ENCODE results near the gene AP3S1.

DNA sequence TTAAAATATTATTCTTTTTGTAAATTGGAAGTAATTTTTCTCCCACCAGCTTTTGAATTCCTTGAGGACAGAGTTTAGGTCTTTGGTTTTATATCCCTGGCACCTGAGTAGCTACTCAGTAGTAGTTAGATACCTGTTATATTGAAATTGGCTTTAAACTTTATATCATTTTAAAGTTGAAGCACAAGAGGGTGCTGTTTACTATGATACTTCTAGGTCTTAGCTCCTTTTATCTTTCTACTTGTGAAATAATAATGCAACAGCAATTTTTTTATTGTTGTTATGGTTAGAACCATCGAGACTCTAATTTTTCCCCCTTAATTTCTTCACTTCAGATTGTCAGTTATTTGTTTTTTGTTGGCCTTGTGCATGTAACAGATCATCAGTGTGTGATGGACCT lies 46.3 kb downstream of the AP3S1 start:
- TF ChIP-seq, protein P1, sequence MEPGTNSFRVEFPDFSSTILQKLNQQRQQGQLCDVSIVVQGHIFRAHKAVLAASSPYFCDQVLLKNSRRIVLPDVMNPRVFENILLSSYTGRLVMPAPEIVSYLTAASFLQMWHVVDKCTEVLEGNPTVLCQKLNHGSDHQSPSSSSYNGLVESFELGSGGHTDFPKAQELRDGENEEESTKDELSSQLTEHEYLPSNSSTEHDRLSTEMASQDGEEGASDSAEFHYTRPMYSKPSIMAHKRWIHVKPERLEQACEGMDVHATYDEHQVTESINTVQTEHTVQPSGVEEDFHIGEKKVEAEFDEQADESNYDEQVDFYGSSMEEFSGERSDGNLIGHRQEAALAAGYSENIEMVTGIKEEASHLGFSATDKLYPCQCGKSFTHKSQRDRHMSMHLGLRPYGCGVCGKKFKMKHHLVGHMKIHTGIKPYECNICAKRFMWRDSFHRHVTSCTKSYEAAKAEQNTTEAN (CRISPR knock-in tag; IDR thresholded peaks at IDR 0.05) = no peak
- TF ChIP-seq, protein P2, sequence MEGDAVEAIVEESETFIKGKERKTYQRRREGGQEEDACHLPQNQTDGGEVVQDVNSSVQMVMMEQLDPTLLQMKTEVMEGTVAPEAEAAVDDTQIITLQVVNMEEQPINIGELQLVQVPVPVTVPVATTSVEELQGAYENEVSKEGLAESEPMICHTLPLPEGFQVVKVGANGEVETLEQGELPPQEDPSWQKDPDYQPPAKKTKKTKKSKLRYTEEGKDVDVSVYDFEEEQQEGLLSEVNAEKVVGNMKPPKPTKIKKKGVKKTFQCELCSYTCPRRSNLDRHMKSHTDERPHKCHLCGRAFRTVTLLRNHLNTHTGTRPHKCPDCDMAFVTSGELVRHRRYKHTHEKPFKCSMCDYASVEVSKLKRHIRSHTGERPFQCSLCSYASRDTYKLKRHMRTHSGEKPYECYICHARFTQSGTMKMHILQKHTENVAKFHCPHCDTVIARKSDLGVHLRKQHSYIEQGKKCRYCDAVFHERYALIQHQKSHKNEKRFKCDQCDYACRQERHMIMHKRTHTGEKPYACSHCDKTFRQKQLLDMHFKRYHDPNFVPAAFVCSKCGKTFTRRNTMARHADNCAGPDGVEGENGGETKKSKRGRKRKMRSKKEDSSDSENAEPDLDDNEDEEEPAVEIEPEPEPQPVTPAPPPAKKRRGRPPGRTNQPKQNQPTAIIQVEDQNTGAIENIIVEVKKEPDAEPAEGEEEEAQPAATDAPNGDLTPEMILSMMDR (IDR thresholded peaks at IDR 0.05) = no peak
- TF ChIP-seq, protein P3, sequence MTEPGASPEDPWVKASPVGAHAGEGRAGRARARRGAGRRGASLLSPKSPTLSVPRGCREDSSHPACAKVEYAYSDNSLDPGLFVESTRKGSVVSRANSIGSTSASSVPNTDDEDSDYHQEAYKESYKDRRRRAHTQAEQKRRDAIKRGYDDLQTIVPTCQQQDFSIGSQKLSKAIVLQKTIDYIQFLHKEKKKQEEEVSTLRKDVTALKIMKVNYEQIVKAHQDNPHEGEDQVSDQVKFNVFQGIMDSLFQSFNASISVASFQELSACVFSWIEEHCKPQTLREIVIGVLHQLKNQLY (CRISPR knock-in tag; IDR thresholded peaks at IDR 0.05) = no peak
- TF ChIP-seq, protein P4, sequence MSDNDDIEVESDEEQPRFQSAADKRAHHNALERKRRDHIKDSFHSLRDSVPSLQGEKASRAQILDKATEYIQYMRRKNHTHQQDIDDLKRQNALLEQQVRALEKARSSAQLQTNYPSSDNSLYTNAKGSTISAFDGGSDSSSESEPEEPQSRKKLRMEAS (CRISPR knock-in tag; IDR thresholded peaks at IDR 0.05) = no peak
- TF ChIP-seq NFE2L1 (CRISPR knock-in tag; IDR thresholded peaks at IDR 0.05) (no peak), ZNF232 (CRISPR knock-in tag; IDR thresholded peaks at IDR 0.05) (no peak), ESRRA (CRISPR knock-in tag; IDR thresholded peaks at IDR 0.05; ENCODE audit: borderline replicate concordance) (no peak), SP1 (CRISPR knock-in tag; conservative IDR thresholded peaks at IDR 0.05) (no peak)
- TF ChIP-seq, protein P5, sequence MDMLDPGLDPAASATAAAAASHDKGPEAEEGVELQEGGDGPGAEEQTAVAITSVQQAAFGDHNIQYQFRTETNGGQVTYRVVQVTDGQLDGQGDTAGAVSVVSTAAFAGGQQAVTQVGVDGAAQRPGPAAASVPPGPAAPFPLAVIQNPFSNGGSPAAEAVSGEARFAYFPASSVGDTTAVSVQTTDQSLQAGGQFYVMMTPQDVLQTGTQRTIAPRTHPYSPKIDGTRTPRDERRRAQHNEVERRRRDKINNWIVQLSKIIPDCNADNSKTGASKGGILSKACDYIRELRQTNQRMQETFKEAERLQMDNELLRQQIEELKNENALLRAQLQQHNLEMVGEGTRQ (CRISPR knock-in tag; IDR thresholded peaks at IDR 0.05) = no peak
- TF ChIP-seq, protein P6, sequence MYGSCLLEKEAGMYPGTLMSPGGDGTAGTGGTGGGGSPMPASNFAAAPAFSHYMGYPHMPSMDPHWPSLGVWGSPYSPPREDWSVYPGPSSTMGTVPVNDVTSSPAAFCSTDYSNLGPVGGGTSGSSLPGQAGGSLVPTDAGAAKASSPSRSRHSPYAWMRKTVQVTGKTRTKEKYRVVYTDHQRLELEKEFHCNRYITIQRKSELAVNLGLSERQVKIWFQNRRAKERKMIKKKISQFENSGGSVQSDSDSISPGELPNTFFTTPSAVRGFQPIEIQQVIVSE (CRISPR knock-in tag; IDR thresholded peaks at IDR 0.05; ENCODE audit: borderline replicate concordance) = no peak
- TF ChIP-seq, protein P7, sequence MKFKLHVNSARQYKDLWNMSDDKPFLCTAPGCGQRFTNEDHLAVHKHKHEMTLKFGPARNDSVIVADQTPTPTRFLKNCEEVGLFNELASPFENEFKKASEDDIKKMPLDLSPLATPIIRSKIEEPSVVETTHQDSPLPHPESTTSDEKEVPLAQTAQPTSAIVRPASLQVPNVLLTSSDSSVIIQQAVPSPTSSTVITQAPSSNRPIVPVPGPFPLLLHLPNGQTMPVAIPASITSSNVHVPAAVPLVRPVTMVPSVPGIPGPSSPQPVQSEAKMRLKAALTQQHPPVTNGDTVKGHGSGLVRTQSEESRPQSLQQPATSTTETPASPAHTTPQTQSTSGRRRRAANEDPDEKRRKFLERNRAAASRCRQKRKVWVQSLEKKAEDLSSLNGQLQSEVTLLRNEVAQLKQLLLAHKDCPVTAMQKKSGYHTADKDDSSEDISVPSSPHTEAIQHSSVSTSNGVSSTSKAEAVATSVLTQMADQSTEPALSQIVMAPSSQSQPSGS (CRISPR knock-in tag; IDR thresholded peaks at IDR 0.05; ENCODE audit: borderline replicate concordance, low read depth) = no peak

All from WTC11 (cell line).